ENCODE data around the gene USP11.
A peak's percentile ranks its signal among the peaks of the same experiment; 100 is the strongest.

USP11 gene

GRCh38 chrX:47224896-47225290 is 7.9 kb upstream of the USP11 start:
- Histone ChIP-seq H3K9me3 (ENCODE audit: control insufficient read depth, insufficient read depth, low read depth, low read length) (no peaks in the 10 kb centered on the region), H3K36me3 (ENCODE audit: control insufficient read depth in 2 of 2, insufficient read depth in 1 of 2, low read length in 2 of 2) (peaks cover 58 to 95% of the 10 kb centered on the region in 2 experiments), H3K4me1 (ENCODE audit: control insufficient read depth, insufficient read depth, low read length) (peaks cover 4% of the 10 kb centered on the region; the same call in 1 of the 2 replicates), H3K27ac (ENCODE audit: extremely low read depth, low read depth, low read length) (no peak overlapping the region), H3K4me3 (ENCODE audit: low read depth, low read length) (no peak overlapping the region)
- ChIA-PET POLR2A (interaction anchor here (0.6 to 1.7 kb wide), 2 partner anchors 8 to 20 kb away, joined by 4 to 11 read pairs; partner anchors contain the start of gene USP11), CTCF (interaction anchor here (1.1 kb wide), 1 partner anchor 87 kb away, joined by 3 read pairs; no protein-coding TSS in a partner anchor)
- no peak for TF ChIP-seq ZNF324 (tag by site-specific recombination; IDR thresholded peaks at IDR 0.05)
- TF ChIP-seq ZNF169 (tag by site-specific recombination; IDR thresholded peaks at IDR 0.05), result no peak
- no peak for TF ChIP-seq MEIS1 (CRISPR knock-in tag; IDR thresholded peaks at IDR 0.05; ENCODE audit: borderline replicate concordance)
- TF ChIP-seq ZBTB20 (tag by site-specific recombination; IDR thresholded peaks at IDR 0.05), result no peak
- no peak for TF ChIP-seq ZNF530 (tag by site-specific recombination; IDR thresholded peaks at IDR 0.05; ENCODE audit: low read depth)
- TF ChIP-seq ZNF48 (tag by site-specific recombination; IDR thresholded peaks at IDR 0.05), result no peak
- no peak for TF ChIP-seq ZNF26 (tag by site-specific recombination; IDR thresholded peaks at IDR 0.05)
- no peak for TF ChIP-seq ZBTB21 (tag by site-specific recombination; IDR thresholded peaks at IDR 0.05)
- TF ChIP-seq ZNF701 (tag by site-specific recombination; IDR thresholded peaks at IDR 0.05), result no peak
- TF ChIP-seq ZNF133 (tag by site-specific recombination; IDR thresholded peaks at IDR 0.05), result no peak
- TF ChIP-seq OSR2 (tag by site-specific recombination; IDR thresholded peaks at IDR 0.05), result no peak
- TF ChIP-seq ZSCAN16 (tag by site-specific recombination; IDR thresholded peaks at IDR 0.05), result no peak
- no peak for TF ChIP-seq ZNF707 (tag by site-specific recombination; IDR thresholded peaks at IDR 0.05)
- no peak for TF ChIP-seq INSM2 (tag by site-specific recombination; IDR thresholded peaks at IDR 0.05)
- TF ChIP-seq PRDM1 (tag by site-specific recombination; IDR thresholded peaks at IDR 0.05), result no peak
- TF ChIP-seq ZNF175 (tag by site-specific recombination; IDR thresholded peaks at IDR 0.05), result no peak
- no peak for TF ChIP-seq KLF7 (tag by site-specific recombination; IDR thresholded peaks at IDR 0.05; ENCODE audit: borderline replicate concordance)
- no peak for TF ChIP-seq ZBTB11 (tag by site-specific recombination; conservative IDR thresholded peaks at IDR 0.05; ENCODE audit: low read depth)

- ChIA-PET CTCF (no interaction called here), POLR2A (interaction anchor here (1.4 kb wide), 1 partner anchor 8 kb away, joined by 10 read pairs; the partner anchor contains the start of gene CDK16)
- Histone ChIP-seq H3K36me3 (ENCODE audit: control insufficient read depth in 2 of 2, insufficient read depth in 1 of 2, low read length in 2 of 2) (peaks cover 54 to 87% of the 10 kb centered on the region in 2 experiments), H3K27ac (ENCODE audit: extremely low read depth, low read depth, low read length) (no peak overlapping the region), H3K4me3 (ENCODE audit: low read depth, low read length) (no peak overlapping the region), H3K9me3 (ENCODE audit: control insufficient read depth, insufficient read depth, low read depth, low read length) (no peaks in the 10 kb centered on the region), H3K4me1 (ENCODE audit: control insufficient read depth, insufficient read depth, low read length) (no peaks in the 10 kb centered on the region)
- peak; percentile 43; the same call in 1 of the 2 replicates for TF ChIP-seq GLIS2 (tag by site-specific recombination; IDR thresholded peaks at IDR 0.05)
- TF ChIP-seq AEBP2 (tag by site-specific recombination; IDR thresholded peaks at IDR 0.05; ENCODE audit: borderline replicate concordance), result no peak
Observed at GRCh38 chrX:47226071-47226470, 6.7 kb upstream of the USP11 start.
